HepG2 (cell line): ENCODE measurements around the gene KANSL3. TPM values are rescaled to one million over a fixed set of nuclear protein-coding genes. Genes with fewer than 3 reads are reported as not detected.
A peak's percentile ranks its signal among the peaks of the same experiment; 100 is the strongest.

Experiments used
- HNF4G ChIP-seq, 2 experiments: sonication (generic) in 1 of 2; formaldehyde crosslinking in 1 of 2; IDR thresholded peaks; 2 replicates each; pipeline versions ENCODE4 v1.4.0 to v1.6.1; 2011 to 2020; ENCODE audit warnings: borderline replicate concordance in 2 of 2, low read depth in 2 of 2, mild to moderate bottlenecking in 2 of 2, low read length in 1 of 2, missing genetic modification reagents in 1 of 2, moderate library complexity in 1 of 2
- KAT2B ChIP-seq: fragments of 150-350 bp; IDR thresholded peaks from 2 replicates; pipeline ENCODE4 v1.6.1; 2014; ENCODE audit warnings: low read depth, low read length, borderline replicate concordance
- MTF2 ChIP-seq: sonication (generic); formaldehyde crosslinking; IDR thresholded peaks from 2 replicates; pipeline ENCODE4 v1.5.0; 2020; ENCODE audit warnings: missing genetic modification reagents, borderline replicate concordance
- PRDM4 ChIP-seq: sonication (generic); formaldehyde crosslinking; IDR thresholded peaks from 2 replicates; pipeline ENCODE4 v1.9.0; 2021; ENCODE audit warnings: missing genetic modification reagents, borderline replicate concordance
- RARG ChIP-seq: sonication (generic); formaldehyde crosslinking; IDR thresholded peaks from 2 replicates; pipeline ENCODE4 v1.4.0; 2020; ENCODE audit warnings: low read depth, mild to moderate bottlenecking, missing genetic modification reagents
- TCF12 ChIP-seq, 2 experiments: fragments of 450-650 bp in 1 of 2; sonication (generic) in 1 of 2; formaldehyde crosslinking in 1 of 2; IDR thresholded peaks; 2 replicates each; pipeline versions ENCODE4 v1.6.1 to v1.8.0; 2017 to 2022; ENCODE audit warnings: antibody characterized with exemption in 1 of 2, mild to moderate bottlenecking in 1 of 2, missing genetic modification reagents in 1 of 2, moderate library complexity in 1 of 2
- XRCC5 ChIP-seq: fragments of 200-400 bp; formaldehyde crosslinking; optimal IDR thresholded peaks from 2 replicates; pipeline ENCODE3; 2017; ENCODE audit warnings: mild to moderate bottlenecking, low read length
- ZFYVE20 ChIP-seq: sonication (generic); formaldehyde crosslinking; IDR thresholded peaks from 2 replicates; pipeline ENCODE4 v1.8.0; 2023; ENCODE audit warnings: low read depth, mild to moderate bottlenecking, moderate library complexity, missing genetic modification reagents, borderline replicate concordance
- ZNF12 ChIP-seq: sonication (generic); formaldehyde crosslinking; IDR thresholded peaks from 2 replicates; pipeline ENCODE4 v1.5.0; 2020; ENCODE audit warnings: missing genetic modification reagents
- ZNF549 ChIP-seq: sonication (generic); formaldehyde crosslinking; IDR thresholded peaks from 2 replicates; pipeline ENCODE4 v1.5.0; 2020; ENCODE audit warnings: missing genetic modification reagents
- ZNF557 ChIP-seq: sonication (generic); formaldehyde crosslinking; IDR thresholded peaks from 2 replicates; pipeline ENCODE4 v1.4.0; 2020; ENCODE audit warnings: missing genetic modification reagents
- ZNF615 ChIP-seq: sonication (generic); formaldehyde crosslinking; IDR thresholded peaks from 2 replicates; pipeline ENCODE4 v1.5.0; 2020; ENCODE audit warnings: mild to moderate bottlenecking, missing genetic modification reagents, borderline replicate concordance
- ZNF678 ChIP-seq: sonication (generic); formaldehyde crosslinking; IDR thresholded peaks from 2 replicates; pipeline ENCODE4 v1.4.0; 2020; ENCODE audit warnings: mild to moderate bottlenecking, missing genetic modification reagents
- ZNF816 ChIP-seq: sonication (generic); formaldehyde crosslinking; IDR thresholded peaks from 2 replicates; pipeline ENCODE4 v1.8.0; 2022; ENCODE audit warnings: missing genetic modification reagents, mild to moderate bottlenecking, borderline replicate concordance
- ZNF839 ChIP-seq: sonication (generic); formaldehyde crosslinking; IDR thresholded peaks from 2 replicates; pipeline ENCODE4 v1.4.0; 2020; ENCODE audit warnings: missing genetic modification reagents, mild to moderate bottlenecking, borderline replicate concordance
- ZSCAN22 ChIP-seq: sonication (generic); formaldehyde crosslinking; IDR thresholded peaks from 2 replicates; pipeline ENCODE4 v1.4.0; 2020; ENCODE audit warnings: mild to moderate bottlenecking, missing genetic modification reagents
- polyA plus RNA-seq, 8 experiments: library from polyadenylated mRNA; depleted of rRNA in 3 of 8; stranded (reverse) in 7 of 8; unstranded in 1 of 8; fragments of >200 nt; fragmentation: Illumina TruSeq in 4 of 8; extraction: Trizol in 4 of 8; gene quantifications; 2 replicates each; pipeline versions ENCODE4 v1.2.1 to v1.2.3, GENCODE V29; 2011 to 2016; ENCODE audit warnings: low read depth in 4 of 8, missing spikeins in 1 of 8, mixed read lengths in 1 of 8; ENCODE audit not compliant: insufficient read depth in 1 of 8
- total RNA-seq, 5 experiments: library from RNA; depleted of rRNA; stranded (reverse); fragments of >200 nt; fragmentation: Illumina TruSeq; extraction: Trizol; gene quantifications; 2 replicates each; pipeline ENCODE4 v1.2.3, GENCODE V29; 2016; ENCODE audit warnings: low read depth in 1 of 5

The KANSL3 gene
- total and polyA plus RNA-seq, 2 of the 13 experiments (the other 11 are each of a cell fraction or from before 2014, with no cell fraction given): 20.8 to 37.3 TPM

GRCh38 chr2:96550787-96551604 is 87.1 kb downstream of the KANSL3 start (continued):
- no peak for TF ChIP-seq PRDM4
- peak; percentile 93 for TF ChIP-seq HNF4G (IDR thresholded peaks at IDR 0.05; ENCODE audit: borderline replicate concordance, low read depth, low read length)
- no peak for TF ChIP-seq HNF4G (CRISPR knock-in tag; IDR thresholded peaks at IDR 0.05; ENCODE audit: borderline replicate concordance, low read depth)
- 0 out of 2 replicates have a peak, but pooled peaks have one; percentile 83 for TF ChIP-seq MTF2 (CRISPR knock-in tag)
- no peak for TF ChIP-seq XRCC5
- TF ChIP-seq ZNF678 (CRISPR knock-in tag): no peak
- TF ChIP-seq ZSCAN22 (CRISPR knock-in tag): no peak
- no peak for TF ChIP-seq ZNF557 (CRISPR knock-in tag)
- no peak for TF ChIP-seq ZNF839 (CRISPR knock-in tag)
- no peak for TF ChIP-seq ZNF549 (CRISPR knock-in tag)
- no peak for TF ChIP-seq ZNF615
- no peak for TF ChIP-seq KAT2B
- TF ChIP-seq TCF12 (IDR thresholded peaks at IDR 0.05): no peak
- TF ChIP-seq TCF12 (CRISPR knock-in tag; IDR thresholded peaks at IDR 0.05): peak; percentile 58; the same call in 1 of the 2 replicates
- TF ChIP-seq ZNF816 (CRISPR knock-in tag): no peak
- peak; percentile 3; the same call in 1 of the 2 replicates for TF ChIP-seq RARG
- TF ChIP-seq ZFYVE20 (CRISPR knock-in tag): no peak
- TF ChIP-seq ZNF12 (CRISPR knock-in tag): 0 out of 2 replicates have a peak, but pooled peaks have one; percentile 29
- TF ChIP-seq, all 625 proteins: peak for 41
